Body of pancreas (tissue), 4 donors: ENCODE measurements around the gene IDH2. TPM values are rescaled to one million over a fixed set of nuclear protein-coding genes. Genes with fewer than 3 reads are reported as not detected.
A peak's percentile ranks its signal among the peaks of the same experiment; 100 is the strongest.
"Not testable (repeated sequence)": the region's sequence is repeated elsewhere in the genome, so short reads cannot be mapped to it uniquely, and the experiment has no call there.

ENCODE experiments used
- ATAC-seq: fragments of 150-250 bp; one replicate; pipeline ENCODE4 v1.9.1; 2016
- DNase-seq, 4 donors: peaks; one replicate each; pipeline ENCODE4 v3.0.0-alpha.2; 2019
- H3K27ac ChIP-seq, 4 donors: fragments of 200-600 bp; sonication (generic); 1 replicate in 3 of 4; 2 replicates in 1 of 4; pipeline versions ENCODE4 v1.5.1 to v1.6.1; 2016 to 2019; ENCODE audit warnings: mild to moderate bottlenecking in 1 of 4, mixed read lengths in 1 of 4, moderate library complexity in 1 of 4
- H3K27me3 ChIP-seq, 2 donors: fragments of 200-600 bp; sonication (generic); one replicate each; pipeline ENCODE4 v1.6.0; 2016; ENCODE audit warnings: mild to moderate bottlenecking in 1 of 2
- H3K36me3 ChIP-seq, 2 donors: fragments of 200-600 bp; sonication (generic); replicated peaks in 1 of 2; 2 replicates each; pipeline ENCODE4 v1.5.1; 2016; ENCODE audit warnings: low read depth in 2 of 2; ENCODE audit not compliant: insufficient read depth in 1 of 2
- H3K4me1 ChIP-seq: fragments of 200-600 bp; sonication (generic); one replicate; pipeline ENCODE4 v1.6.0; 2016
- H3K4me3 ChIP-seq, 2 donors: fragments of 200-600 bp; sonication (generic); 1 replicate in 1 of 2; 2 replicates in 1 of 2; pipeline ENCODE4 v1.5.1; 2016 to 2019
- H3K9me3 ChIP-seq, 3 donors: fragments of 200-600 bp; sonication (generic); 1 replicate in 2 of 3; 2 replicates in 1 of 3; pipeline ENCODE4 v1.5.1; 2016
- CTCF ChIP-seq, 7 experiments: fragments of 450-650 bp in 4 of 7; fragments of 200-600 bp in 3 of 7; sonication (generic) in 3 of 7; IDR thresholded peaks; one replicate each; pipeline ENCODE4 v1.5.1; 2016 to 2019; ENCODE audit warnings: antibody characterized with exemption in 7 of 7
- POLR2A ChIP-seq, 3 donors: fragments of 450-650 bp; IDR thresholded peaks; one replicate each; pipeline ENCODE4 v1.6.1; 2016; ENCODE audit warnings: antibody characterized with exemption in 3 of 3, mild to moderate bottlenecking in 2 of 3
- WGBS, 2 donors: methylation state at CpG; one replicate each; pipeline ENCODE4 v1.1.5; 2017; 5-methylcytosine and 5-hydroxymethylcytosine counted together
- intact Hi-C: fragments of 100-400 bp; cut with DNase I; formaldehyde crosslinking; loops from one replicate; pipeline ENCODE4 v1.15.1; 2023
- total RNA-seq, 2 donors: library from RNA; depleted of rRNA; stranded (reverse); fragments of >200 nt; gene quantifications; one replicate each; pipeline ENCODE4 v1.1.0, GENCODE V29; 2016

Gene IDH2
- total RNA-seq, 2 donors from 2014 or later = 77.5 to 78.6 TPM

GRCh38 chr15:90115783-90116182 is 13.5 kb upstream of the IDH2 start:
- no peaks in the 10 kb centered on the region for H3K27me3 ChIP-seq
- no peaks in the 10 kb centered on the region for H3K4me1 ChIP-seq
- DNase-seq (no peak), ATAC-seq (no peak)
- peaks cover 0 to 5% (median 0%) of the 10 kb centered on the region in 3 donors for H3K9me3 ChIP-seq
- WGBS, 2 donors = 96 to 97% methylated on average over 2 of the region's 2 CpGs
- intact Hi-C loops = no loop called here
- no peaks in the 10 kb centered on the region for H3K36me3 ChIP-seq
- no peak for TF ChIP-seq CTCF (IDR thresholded peaks at IDR 0.05)
- H3K4me3 ChIP-seq = no peak overlapping the region
- H3K27ac ChIP-seq = no peak overlapping the region

GRCh38 chr15:90114451-90114901 is 12.2 kb upstream of the IDH2 start:
- DNase-seq = no peak
- H3K36me3 ChIP-seq = no peaks in the 10 kb centered on the region
- H3K9me3 ChIP-seq = peaks cover 0 to 5% (median 0%) of the 10 kb centered on the region in 3 donors
- no peak for ATAC-seq
- H3K4me3 ChIP-seq = no peak overlapping the region
- TF ChIP-seq CTCF (IDR thresholded peaks at IDR 0.05) (no peak), POLR2A (IDR thresholded peaks at IDR 0.05) (no peak)
- 75 to 83% methylated on average over 2 of the region's 2 CpGs for whole genome bisulfite sequencing, 2 donors
- no peaks in the 10 kb centered on the region for H3K4me1 ChIP-seq
- H3K27ac ChIP-seq = no peak overlapping the region
- intact Hi-C loops = no loop called here
- no peaks in the 10 kb centered on the region for H3K27me3 ChIP-seq

- DNase-seq (no peak), ATAC-seq (no peak)
- Histone ChIP-seq H3K27me3 (no peaks in the 10 kb centered on the region), H3K27ac (no peak overlapping the region), H3K4me1 (no peaks in the 10 kb centered on the region), H3K4me3 (no peak overlapping the region), H3K9me3 (peaks cover 0 to 5% (median 0%) of the 10 kb centered on the region in 3 donors), H3K36me3 (no peaks in the 10 kb centered on the region)
- no peak for TF ChIP-seq CTCF (IDR thresholded peaks at IDR 0.05)
- intact Hi-C loops = no loop called here
- WGBS, 2 donors = 53 to 66% methylated on average over 7 of the region's 7 CpGs
Measured at GRCh38 chr15:90113166-90113565, 10.9 kb upstream of the IDH2 start.

- H3K27ac ChIP-seq, H3K9me3 ChIP-seq, H3K36me3 ChIP-seq, H3K4me3 ChIP-seq, ATAC-seq, DNase-seq, H3K27me3 ChIP-seq, intact Hi-C loops: not testable (repeated sequence)
- WGBS, 2 donors = 89 to 92% methylated on average over 3 of the region's 3 CpGs
- peaks cover 25% of the 10 kb centered on the region for H3K4me1 ChIP-seq
Measured at GRCh38 chr15:90109163-90109751, 7.0 kb upstream of the IDH2 start.

GRCh38 chr15:90108038-90108437 is 5.8 kb upstream of the IDH2 start:
- H3K9me3 ChIP-seq, ATAC-seq, H3K27ac ChIP-seq, H3K27me3 ChIP-seq, H3K4me3 ChIP-seq, DNase-seq, intact Hi-C loops, H3K36me3 ChIP-seq: not testable (repeated sequence)
- peaks cover 37% of the 10 kb centered on the region for H3K4me1 ChIP-seq
- 90 to 94% methylated on average over 5 of the region's 5 CpGs for WGBS, 2 donors

GRCh38 chr15:90106522-90107117 is 4.4 kb upstream of the IDH2 start:
- peak overlapping the region; percentile 9 to 99 (median 45) for H3K27ac ChIP-seq
- intact Hi-C loops = no loop called here
- peaks cover 42% of the 10 kb centered on the region for H3K4me1 ChIP-seq
- no peak overlapping the region for H3K4me3 ChIP-seq
- ATAC-seq = no peak
- TF ChIP-seq POLR2A (IDR thresholded peaks at IDR 0.05) (no peak), CTCF (IDR thresholded peaks at IDR 0.05) (no peak)
- H3K27me3 ChIP-seq = no peaks in the 10 kb centered on the region
- no peaks in the 10 kb centered on the region for H3K36me3 ChIP-seq
- peak in 1 of 4 donors; percentile 40 for DNase-seq
- 72 to 77% methylated on average over 7 of the region's 7 CpGs for WGBS, 2 donors
- no peaks in the 10 kb centered on the region for H3K9me3 ChIP-seq
